Measurements from ENCODE around the gene OXT.

Gene OXT

DNA sequence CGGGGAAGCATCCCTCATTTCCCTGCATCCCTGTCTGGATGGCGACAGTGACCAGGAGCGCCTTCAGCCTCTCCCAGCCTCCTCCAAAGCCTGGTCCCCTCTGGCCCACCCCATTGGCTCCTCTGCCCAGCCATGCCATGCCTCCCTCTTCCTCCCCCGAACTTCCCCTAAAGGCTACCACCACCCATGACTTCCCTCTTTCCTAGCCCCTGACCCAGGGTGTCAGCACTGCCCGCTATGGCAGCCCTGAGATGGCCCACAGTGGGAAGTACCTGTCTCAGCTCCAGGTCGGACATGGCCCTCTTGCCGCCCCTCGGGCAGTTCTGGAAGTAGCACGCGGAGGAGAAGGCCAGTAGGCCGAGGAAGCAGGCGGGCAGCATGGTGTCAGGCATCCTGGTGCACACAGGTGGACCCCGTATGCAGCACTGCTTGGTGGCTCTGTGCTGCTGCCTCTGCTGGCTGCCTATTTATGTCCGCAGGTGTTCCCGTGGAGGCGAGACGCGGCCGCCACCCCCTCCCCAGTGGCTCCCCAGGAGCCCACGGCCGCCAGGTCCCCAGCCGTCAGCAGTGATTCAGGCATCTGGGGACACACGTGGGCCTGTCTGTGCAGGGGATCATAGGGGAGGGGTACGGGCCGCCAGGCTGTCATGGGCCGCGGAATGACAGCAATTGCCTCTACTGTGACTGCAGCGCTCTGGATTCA is 13.0 kb downstream of the OXT start, which contains the start of gene AVP:
TSS of gene AVP (minus strand) at position 442 of the 703 bp plus-strand sequence. CDS start at position 392, 50 bp downstream.
- no peak for DNase-seq (ENCODE audit: low read depth in 2 of 2, low spot score in 1 of 2)

DNA sequence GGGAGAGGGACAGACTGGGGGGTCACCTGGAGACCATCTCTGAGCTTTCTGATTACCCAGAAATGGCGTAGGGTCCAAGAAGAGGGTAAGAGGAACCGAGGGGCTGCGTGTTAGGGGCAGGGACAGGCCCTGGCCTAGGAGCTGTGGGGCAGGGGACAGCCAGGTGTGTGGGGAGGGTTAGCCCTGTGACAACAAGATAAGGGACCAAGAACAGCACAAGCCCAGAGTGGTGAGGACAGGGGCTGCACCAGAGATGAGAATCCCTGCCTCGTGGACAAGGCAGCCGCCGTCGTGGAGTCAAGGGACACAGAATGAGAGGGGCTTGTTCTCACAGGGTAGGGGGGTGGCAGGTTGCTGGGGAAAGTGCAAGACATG is 13.6 kb downstream of the OXT start:
- DNase-seq (ENCODE audit: low read depth in 2 of 2, low spot score in 1 of 2), result no peak

DNA sequence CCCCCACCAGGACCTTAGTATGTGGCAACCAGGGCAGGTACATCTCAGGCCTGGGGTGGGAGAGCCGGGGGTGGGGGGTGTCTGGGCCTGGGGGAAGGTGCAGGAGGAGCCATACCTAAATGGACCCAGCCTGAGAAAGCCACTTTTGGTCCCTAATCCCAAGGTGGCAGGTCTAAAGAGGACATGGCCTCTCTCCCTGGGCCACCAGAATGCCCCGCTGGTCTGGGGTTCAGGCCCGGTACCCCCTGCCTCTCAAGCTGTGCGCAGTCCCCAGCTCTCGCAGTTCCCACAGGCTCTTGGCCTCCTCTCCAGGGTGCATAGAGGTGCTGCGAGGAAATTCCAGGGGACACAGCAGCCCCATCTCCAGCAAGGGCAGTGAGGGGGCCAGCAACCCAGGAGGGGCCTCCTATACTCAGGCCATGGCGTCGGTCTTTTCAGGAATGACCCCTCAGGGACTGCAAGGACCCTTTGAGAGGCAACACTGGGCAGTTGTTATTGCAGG is 14.2 kb downstream of the OXT start:
- DNase-seq (ENCODE audit: low read depth in 2 of 2, low spot score in 1 of 2), result no peak

DNA sequence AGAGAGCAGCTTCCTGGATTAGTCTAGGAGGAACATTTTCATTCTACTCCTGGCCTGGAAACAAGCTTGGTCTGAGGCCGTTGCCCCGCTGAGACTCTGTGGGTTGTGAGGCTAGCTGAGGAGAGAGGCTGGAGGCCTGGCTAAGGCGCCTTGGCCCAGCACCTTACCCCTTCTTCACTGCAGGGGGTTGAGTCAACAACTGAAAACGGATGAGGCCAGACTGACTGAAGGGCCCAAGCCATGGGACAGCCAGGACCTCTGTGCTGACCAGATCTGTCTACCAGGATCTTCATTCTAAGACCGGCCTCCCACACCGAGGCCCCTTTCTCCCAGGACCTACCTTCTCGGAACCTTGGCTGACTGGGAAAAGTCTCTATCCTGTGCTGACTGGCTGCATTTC is 16.6 kb downstream of the OXT start:
- no peak for DNase-seq (ENCODE audit: low read depth in 2 of 2, low spot score in 1 of 2)

DNA sequence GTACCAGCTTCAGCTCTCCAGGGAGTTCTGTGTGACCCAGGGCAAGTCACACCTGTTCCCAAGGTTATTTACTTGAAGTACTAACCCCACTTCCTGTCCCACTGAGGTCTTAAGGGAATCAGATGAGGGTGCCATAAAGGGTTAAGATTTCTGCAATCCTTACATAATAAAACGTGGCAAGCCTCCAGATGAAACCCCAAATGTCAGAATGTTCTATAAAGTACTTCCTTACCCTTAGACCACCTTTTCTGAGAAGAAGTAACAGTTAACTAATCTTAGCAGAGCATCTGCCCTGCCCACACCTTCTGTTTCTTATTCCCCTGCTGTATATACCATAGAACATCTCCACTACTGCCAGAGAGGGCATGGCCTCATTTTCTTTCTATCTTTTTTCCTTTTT is 19.1 kb downstream of the OXT start:
- DNase-seq (ENCODE audit: low read depth in 2 of 2, low spot score in 1 of 2), result no peak

DNA sequence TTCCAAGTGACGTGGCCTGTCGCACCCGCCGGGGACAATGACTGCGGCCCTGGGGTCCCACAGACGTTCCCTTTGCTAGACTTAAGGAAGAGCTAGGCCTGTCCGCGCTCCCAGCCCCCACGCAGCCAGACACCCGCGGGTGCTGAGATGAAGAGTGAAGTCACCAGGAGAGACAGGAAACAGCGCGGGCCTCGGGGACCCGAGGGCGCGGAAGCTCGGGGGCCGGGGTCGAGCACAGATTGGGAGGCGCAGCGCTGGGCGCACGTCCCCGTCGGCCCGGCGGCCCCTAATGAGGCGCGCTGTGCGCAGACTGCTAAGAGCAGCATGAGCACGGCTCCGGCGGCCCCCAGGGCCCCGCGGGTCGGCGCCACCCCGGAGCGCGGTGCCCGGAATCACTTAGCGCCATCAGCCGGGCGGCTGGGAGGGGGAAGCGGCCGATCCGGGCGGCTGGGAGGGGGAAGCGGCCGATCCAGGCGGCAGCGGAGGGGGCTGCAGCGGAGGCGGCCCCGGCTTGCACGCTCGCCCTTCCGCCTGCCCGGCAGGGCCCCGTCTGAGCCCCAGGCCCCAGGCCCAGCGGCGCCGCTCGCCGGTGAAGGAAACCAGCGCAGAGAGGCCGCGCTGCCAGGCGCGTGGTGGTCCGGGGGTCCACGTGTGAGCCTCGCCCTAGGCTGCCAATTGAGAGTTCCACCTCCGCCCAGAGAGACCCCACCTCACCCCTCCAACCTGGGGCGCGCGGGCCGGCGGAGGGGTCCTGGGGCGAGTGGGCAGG is 21.4 kb downstream of the OXT start:
- no peak for DNase-seq (ENCODE audit: low read depth in 2 of 2, low spot score in 1 of 2)

DNA sequence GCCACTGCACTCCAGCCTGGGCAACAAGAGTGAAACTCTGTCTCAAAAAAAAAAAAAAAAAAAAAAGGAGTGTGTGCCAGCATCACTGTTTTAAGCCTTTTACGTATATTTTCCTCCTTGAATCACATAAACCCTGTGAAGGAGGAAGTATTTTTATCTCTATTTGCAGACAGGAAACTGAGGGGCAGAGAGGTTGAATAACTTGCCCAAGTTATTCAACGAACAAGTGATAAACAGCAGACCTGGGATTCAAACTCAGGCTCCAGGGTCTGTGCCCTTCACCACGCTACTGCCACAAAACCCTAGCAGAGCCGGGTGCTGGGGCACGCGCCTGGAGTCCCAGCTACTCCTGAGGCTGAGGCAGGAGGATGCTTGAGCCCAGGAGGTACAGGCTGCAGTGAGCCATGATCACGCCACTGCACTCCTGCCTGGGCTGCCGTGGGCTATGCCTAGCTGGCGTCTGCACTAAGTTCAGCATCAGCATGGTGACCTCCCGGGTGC is 22.5 kb downstream of the OXT start:
- DNase-seq (ENCODE audit: low read depth in 2 of 2, low spot score in 1 of 2), result no peak

DNA sequence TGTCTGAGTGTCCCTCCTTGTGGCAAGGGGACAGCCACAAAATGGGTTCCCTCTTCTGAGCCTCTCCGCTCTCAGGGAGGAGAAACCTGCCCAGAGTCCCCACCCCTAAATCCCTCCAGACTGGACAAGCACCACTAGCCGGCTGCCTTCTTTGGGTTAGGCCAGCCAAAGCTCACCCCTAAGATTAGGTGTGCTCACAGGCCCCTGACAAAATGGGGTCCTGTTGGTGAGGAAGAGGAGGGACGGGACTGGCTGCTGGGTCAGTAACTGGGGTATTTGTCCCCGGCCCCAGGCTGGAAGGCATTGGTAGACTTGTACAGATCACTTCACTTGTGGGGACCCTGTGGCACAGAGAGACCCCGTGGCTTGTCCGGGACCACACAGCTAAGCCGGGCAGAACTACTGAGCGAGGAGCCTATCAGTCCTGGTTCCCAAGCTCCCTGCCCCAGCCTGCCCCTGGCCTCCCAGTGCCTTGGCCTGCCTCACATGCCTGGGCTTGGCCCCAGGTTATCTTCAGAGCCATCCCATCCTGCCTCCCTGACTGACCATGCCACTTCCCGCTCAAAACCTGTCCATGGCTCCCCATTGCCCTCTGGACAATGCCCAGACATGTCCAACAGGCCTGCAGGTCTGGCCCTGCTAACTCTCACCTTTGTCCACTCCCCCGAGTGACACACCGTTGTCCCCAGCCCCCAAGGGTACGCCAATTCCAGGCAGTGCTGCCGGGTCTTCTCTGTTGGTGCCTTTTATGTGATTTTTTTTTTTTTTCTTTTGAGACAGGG is 23.6 kb downstream of the OXT start:
- DNase-seq (ENCODE audit: low read depth in 2 of 2, low spot score in 1 of 2), result no peak

DNA sequence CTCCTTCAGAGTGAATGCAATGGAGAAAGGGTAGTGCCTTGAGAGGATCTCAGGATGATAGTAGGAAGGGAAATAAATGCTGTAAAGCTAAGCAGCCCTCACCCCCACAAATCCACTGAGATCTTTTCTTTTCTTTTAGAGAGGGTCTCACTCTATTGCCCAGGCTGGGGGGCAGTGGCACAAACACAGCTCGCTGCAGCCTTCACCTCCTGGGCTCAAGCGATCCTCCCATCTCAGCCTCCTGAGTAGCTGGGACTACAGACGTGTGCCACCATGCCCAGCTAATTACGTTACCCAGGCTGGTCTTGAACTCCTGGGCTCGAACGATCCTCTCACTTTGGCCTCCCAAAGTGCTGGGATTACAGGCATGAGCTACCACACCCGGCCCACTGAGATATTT is 29.1 kb downstream of the OXT start:
- no peak for DNase-seq (ENCODE audit: low read depth in 2 of 2, low spot score in 1 of 2)

DNA sequence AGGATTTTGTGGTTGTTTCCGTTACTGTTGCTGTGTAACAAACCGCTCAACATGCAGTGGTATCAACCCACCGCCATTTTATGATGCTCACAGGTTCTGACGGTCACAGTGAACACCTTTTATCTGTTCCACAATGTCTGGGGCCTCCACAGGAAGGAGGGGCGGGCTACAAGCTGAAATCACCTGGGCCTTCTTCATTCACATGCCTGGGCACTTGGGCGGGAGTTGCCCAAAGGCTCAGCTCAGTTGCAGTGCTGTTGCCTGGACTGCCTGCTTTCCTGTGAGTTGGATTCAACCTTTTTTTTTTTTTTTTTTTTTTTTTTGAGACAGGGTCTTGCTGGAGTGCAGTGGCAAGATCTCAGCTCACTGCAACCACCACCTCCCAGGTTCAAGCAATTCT is 29.8 kb downstream of the OXT start:
- DNase-seq (ENCODE audit: low read depth in 2 of 2, low spot score in 1 of 2), result no peak

DNA sequence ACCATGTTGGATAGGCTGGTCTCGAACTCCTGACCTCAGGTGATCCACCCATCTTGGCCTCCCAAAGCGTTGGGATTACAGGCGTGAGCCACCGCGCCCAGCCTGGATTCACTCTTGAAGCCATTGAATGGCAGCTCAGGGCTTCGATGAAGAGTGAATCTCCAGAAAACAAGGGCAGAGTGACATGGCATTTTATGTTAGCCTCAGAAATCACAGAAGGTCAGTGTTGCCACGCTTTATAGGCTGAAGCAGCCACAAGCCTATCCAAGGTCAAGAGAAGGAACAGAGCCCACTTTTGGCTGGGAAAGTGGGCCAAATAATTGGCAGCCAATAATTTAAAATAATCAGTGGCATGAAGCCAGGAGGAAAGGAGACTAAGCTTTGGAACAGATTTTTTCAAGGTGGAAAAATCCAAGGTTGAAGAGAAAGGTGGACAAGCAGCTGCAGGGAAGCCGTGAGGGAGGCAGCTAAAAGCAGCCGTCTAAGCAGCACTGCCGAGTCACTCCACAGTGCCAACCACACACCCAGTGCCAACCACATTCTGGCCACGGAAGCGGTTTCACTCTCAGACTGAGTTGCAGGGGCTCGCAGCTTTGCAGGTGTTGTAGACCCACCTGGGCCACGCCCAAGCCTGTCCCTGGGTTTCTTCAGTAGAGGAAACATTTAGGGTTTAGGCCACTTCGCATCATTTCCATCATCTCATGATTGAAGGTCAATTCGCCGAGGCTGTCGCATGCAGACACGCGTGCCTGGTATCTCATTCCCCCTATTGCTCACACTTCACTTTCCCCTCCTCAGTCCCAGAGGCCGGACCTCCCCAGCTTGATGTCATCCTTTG is 30.5 kb downstream of the OXT start:
- DNase-seq (ENCODE audit: low read depth in 2 of 2, low spot score in 1 of 2), result peak in 1 of 2 donors; percentile 30

DNA sequence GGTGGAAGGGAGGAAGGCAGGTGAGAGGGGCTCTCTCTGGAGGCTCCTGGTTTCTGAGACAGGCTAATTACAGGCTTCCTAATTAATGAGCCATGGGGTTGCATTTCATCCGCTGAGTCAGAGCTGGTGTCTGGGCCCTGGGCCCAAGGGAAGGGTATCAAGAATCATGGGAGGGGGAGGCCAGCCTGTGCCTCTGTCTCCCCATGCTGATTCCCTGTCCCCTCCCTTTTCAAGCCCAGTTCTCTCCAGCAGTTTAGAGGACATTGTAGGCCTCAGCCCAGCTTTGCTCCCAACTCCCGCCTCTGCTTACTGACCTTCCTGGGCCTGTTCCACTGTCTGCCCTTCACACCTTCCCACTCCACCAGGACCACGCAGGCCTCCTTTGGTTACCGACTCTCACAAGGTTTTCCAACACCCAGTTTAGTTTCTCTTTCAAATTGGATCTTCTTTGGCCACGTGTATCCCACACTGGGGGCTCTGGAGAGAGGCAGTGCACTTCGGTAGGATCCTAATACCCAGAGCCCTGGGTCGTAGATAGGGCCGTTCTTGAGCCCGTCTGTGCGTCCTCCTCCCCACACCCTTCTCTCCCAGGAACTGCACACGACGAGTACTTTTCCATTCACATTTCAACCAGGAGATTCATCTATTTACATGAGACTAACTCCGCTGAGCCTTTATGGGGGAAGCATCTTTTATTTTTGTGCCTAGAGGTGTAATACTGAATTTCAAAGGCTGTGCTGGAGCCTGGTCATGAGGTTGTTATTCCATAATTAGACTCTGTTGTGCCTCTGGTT is 31.4 kb downstream of the OXT start:
- no peak for DNase-seq (ENCODE audit: low read depth in 2 of 2, low spot score in 1 of 2)

DNA sequence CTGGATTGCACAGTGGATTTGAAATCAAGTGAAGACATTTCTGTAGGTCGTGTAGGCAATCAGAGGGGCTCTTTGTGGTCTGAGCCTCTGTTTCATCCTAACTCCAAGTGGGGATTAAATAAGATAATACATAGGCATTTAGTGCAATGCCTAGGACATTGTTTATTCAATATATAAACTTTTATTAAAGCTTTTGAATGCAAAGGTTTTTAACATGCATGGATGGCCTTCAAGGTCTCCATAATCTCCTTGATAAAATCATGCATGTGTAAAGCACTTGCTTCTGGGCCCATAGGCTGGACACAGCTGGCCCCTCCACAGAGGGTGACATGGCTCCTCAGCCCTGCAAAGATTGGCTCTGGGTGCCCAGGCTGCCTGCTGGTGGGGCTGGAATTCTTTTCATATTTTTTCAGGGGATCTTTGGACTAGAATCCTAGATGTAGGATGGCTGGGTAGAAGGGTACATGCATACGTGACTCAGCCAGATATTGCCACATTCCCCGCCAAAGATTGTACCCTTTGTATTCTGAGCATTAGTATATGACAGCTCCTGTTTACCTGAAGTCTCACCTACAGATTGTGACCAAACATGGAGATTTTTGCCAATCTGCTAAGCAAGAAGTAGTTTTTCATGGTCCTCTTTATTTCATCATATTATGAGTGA is 32.1 kb downstream of the OXT start:
- no peak for DNase-seq (ENCODE audit: low read depth in 2 of 2, low spot score in 1 of 2)

DNA sequence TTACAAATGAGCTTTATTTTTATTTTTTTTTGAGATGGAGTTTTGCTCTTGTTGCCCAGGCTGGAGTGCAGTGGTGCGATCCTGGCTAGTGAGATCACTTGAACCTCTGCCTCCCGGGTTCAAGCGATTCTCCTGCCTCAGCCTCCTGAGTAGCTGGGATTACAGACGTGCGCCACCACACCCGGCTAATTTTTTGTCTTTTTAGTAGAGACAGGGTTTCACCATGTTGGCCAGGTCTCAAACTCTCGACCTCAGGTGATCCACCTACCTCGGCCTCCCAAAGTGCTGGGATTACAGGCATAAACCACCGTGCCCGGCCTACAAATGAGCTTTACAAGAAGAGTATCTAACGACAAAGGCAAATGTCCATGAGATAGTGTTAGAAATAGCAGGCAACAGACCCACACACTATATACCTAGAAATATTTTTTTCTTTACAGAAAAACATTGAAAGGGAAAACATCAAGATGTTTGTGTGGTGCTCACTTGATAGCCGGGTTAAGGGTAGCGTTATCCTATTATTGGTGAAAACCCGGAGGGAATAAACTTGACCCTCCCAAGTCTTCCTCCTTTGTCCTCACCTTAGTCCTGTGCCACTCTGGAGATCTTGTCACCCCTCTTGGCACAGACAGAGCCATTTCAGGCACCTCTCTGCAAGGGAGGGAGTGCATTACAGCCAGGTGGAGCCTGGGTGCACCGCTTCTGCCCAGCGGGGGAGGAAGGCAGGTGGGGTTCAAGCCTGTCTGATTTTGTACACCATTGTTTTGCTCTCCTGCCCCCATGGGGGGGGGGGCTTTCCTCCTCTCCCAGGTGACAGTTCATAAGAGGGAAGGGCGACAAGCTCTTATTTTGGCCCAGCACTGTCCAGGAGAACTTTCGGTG is 34.1 kb downstream of the OXT start:
- DNase-seq (ENCODE audit: low read depth in 2 of 2, low spot score in 1 of 2), result no peak

DNA sequence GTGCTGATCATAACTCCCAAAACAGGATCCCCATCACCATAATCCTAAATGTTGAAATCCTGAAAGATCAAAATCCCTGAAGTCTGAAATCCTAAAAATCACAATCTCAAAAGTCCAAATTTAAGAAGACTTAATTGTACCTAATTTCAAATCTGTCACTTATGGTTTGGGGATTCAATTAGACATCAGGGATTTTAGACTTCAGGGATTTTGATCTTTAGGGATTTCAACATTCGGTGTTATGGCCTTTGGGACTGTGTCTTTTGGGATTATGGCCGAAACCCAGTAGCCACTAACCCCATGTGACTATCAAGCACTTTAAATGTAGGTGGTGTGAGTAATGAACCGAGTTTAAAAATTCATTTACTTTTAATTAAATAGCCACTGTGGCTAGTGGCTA is 34.8 kb downstream of the OXT start:
- DNase-seq (ENCODE audit: low read depth in 2 of 2, low spot score in 1 of 2), result no peak

DNA sequence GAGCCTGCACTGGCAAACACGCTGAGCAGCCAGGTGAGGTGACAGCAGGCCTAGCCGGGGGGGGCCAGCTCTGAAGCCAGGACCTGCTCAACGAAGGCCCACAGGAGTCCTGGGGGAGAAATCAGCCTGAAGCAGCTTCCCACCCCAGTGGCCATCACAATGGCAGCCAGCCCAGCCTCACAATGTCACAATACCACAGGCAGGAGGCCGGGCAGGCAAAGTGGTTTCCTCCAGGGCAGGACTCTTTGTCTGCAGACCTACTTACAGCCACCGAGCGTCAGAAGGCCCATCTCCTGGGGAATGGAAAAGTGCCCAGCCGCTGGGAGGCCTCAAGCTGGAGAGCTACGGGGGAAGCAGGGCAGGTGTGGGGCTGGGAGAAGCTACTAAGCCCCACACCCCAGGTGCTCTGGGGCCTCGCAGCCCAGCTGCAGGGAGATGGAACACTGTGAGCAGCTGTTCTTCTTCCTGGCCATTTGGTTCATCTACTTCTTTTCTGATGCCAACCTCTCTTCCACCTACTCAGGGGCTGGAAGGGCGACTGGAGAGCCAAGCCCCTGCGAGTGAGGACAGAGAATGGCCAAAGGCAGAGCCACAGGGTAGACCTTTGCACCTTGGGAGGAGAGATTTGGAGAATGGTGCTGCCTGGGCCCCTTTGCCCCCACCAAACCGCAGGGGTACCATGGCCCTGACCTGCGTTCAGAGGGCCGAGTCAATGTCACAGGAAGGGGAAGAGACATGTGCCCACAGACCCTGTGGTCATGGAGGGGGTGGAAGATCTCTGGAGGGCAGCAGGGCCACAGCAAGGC is 35.4 kb downstream of the OXT start:
- no peak for DNase-seq (ENCODE audit: low read depth in 2 of 2, low spot score in 1 of 2)

DNA sequence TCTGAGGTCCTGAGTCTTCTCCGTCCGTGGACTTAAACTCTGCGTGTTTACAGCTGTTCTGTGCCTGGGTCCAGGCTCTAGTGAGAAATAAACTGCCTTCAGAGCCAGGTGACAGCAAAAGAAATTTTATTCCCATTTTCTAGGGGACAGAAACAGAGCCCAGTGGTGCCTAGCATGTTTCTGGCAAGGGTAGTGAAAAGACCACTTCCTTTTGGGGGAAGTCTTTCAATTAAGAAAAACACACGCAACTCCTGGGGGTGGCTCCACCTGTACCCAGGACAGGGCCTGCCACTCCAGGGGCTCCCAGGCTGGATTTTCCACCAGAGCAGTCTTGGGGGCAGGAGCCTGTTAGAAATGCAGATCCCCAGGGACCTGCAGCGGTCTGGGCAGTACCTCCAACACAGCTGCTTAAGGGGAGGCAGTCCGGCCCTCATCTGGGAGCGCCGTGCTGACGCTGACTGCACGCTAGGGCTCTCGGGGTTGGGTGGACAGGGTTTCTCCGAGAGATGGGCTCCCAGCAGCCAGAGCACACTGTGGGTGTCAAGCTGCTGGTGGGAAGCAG is 36.1 kb downstream of the OXT start:
- no peak for DNase-seq (ENCODE audit: low read depth in 2 of 2, low spot score in 1 of 2)
